ENCODE measurements around the gene AIFM3. TPM values are rescaled to one million over a fixed set of nuclear protein-coding genes. Genes with fewer than 3 reads are reported as not detected.

The AIFM3 gene
- total RNA-seq, 2 donors from 2014 or later, result 0.78 to 3.0 TPM

- no peak for DNase-seq
- Histone ChIP-seq H3K27ac (no peak overlapping the region), H3K27me3 (no peaks in the 10 kb centered on the region), H3K9me3 (no peaks in the 10 kb centered on the region), H3K36me3 (replicated peaks in 1 of 2; ENCODE audit: insufficient read depth in 1 of 2, low read depth in 2 of 2) (peaks cover 8 to 11% of the 10 kb centered on the region in 2 donors), H3K4me1 (no peaks in the 10 kb centered on the region), H3K4me3 (no peak overlapping the region)
- 82 to 91% methylated on average over 5 to 23 of the region's 24 CpGs for whole genome bisulfite sequencing, 2 donors
- TF ChIP-seq CTCF (IDR thresholded peaks at IDR 0.05), result no peak
- no peak for TF ChIP-seq POLR2A (IDR thresholded peaks at IDR 0.05)
- intact Hi-C loops (cut with DNase I), result no loop called here
- no peak for ATAC-seq
Observed at GRCh38 chr22:20991252-20992055, 24.4 kb downstream of the AIFM3 start.

GRCh38 chr22:20992056-20992442 is 25.0 kb downstream of the AIFM3 start:
- H3K27me3 ChIP-seq, result no peaks in the 10 kb centered on the region
- no peak overlapping the region for H3K4me3 ChIP-seq
- WGBS, 2 donors, result 60 to 93% methylated on average over 1 to 7 of the region's 7 CpGs
- no peaks in the 10 kb centered on the region for H3K9me3 ChIP-seq
- ATAC-seq (no peak), DNase-seq (no peak)
- no peak overlapping the region for H3K27ac ChIP-seq
- H3K4me1 ChIP-seq, result no peaks in the 10 kb centered on the region
- intact Hi-C loops (cut with DNase I), result no loop called here
- peaks cover 8 to 11% of the 10 kb centered on the region in 2 donors for H3K36me3 ChIP-seq (replicated peaks in 1 of 2; ENCODE audit: insufficient read depth in 1 of 2, low read depth in 2 of 2)
- TF ChIP-seq POLR2A (IDR thresholded peaks at IDR 0.05) (no peak), CTCF (IDR thresholded peaks at IDR 0.05) (no peak)

DNA sequence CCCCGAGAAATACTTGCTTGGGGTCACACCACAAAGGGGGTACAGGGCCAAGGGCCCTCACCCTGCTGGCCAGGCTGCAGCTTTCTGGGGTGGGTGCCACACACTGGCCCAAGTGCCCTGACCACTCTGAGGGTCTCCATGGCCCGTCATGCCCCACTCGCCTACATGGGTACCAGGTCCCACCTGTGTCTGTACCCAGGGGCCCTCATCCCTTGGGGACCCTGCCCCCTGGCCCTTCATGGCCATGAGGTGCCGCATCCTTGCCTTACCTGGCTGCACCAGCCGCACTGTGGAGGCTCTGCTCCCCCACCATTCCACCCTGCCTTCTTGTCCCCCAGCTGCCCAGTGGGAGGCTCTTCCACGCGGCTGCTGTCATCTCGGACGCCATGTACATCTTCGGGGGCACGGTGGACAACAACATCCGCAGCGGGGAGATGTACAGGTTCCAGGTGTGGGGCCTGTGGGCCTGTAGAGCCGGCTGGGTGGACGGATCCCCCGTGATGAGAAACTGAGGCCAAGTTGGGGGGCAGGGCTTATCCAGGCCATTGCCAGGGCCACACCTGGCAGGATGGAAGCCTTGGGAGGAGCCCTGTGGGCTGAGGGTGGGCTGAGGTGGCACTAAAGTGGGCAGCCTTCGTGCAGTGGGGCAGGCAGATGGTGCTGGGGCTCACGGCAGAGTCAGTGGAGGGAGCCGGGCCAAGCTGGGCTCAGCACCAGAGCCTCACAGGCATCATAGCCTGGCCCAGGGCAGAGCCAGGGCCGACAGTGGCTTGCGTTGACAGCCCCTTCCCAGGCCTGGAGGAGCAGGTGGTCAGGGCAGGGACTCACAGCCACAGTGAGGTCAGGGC is 25.6 kb downstream of the AIFM3 start:
- DNase-seq, result no peak
- intact Hi-C loops (cut with DNase I), result no loop called here
- ATAC-seq, result no peak
- no peak for TF ChIP-seq POLR2A (IDR thresholded peaks at IDR 0.05)
- Histone ChIP-seq H3K27ac (no peak overlapping the region), H3K4me1 (no peaks in the 10 kb centered on the region), H3K4me3 (no peak overlapping the region), H3K36me3 (replicated peaks in 1 of 2; ENCODE audit: insufficient read depth in 1 of 2, low read depth in 2 of 2) (peaks cover 6 to 11% of the 10 kb centered on the region in 2 donors), H3K9me3 (no peaks in the 10 kb centered on the region), H3K27me3 (no peaks in the 10 kb centered on the region)
- 87 to 91% methylated on average over 11 to 21 of the region's 21 CpGs for WGBS, 2 donors

GRCh38 chr22:20993304-20994127 is 26.5 kb downstream of the AIFM3 start:
- Histone ChIP-seq H3K9me3 (no peaks in the 10 kb centered on the region), H3K4me3 (no peak overlapping the region), H3K27ac (no peak overlapping the region), H3K27me3 (no peaks in the 10 kb centered on the region), H3K36me3 (replicated peaks in 1 of 2; ENCODE audit: insufficient read depth in 1 of 2, low read depth in 2 of 2) (peaks cover 6 to 11% of the 10 kb centered on the region in 2 donors), H3K4me1 (no peaks in the 10 kb centered on the region)
- intact Hi-C loops (cut with DNase I), result no loop called here
- DNase-seq (no peak), ATAC-seq (no peak)
- 89 to 95% methylated on average over 3 to 29 of the region's 29 CpGs for WGBS, 2 donors
- TF ChIP-seq POLR2A (IDR thresholded peaks at IDR 0.05) (no peak), CTCF (IDR thresholded peaks at IDR 0.05) (no peak)
